ENCODE results near the gene TSPAN14.

DNA sequence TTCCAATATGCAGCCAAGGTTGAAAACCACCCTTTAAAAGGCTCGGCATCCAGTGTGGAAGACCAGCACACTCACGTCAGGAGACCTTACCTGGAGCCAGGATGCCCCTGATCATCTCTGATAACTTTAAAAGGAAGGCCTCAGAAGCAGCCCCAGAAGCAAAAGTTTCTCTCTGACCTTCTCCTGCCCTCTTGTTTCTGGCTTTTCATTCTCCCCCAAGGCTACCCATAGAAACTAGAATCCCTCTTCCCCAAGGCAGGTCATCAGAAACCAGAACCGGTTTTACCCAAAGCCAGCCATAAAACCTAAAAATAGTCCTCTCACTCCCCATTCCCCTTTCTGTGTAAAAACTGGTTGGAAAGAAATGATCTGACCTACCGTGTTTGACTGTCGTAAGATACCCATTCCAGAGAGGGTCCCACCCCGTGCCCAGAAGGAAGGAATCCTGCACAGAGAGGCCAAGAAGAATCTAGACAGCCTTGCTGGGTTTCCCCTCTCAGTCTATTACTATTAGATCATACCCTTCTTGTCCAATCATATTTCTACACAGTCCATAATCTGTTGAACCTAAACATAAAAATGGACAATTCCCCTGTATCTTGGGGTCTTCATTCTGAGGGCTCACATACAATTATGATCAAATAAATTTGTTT lies 17.5 kb upstream of the TSPAN14 start:
- TF ChIP-seq EZH2 (optimal IDR thresholded peaks at IDR 0.05; ENCODE audit: low read depth, low read length), result no peak
- no peak for TF ChIP-seq EZH2phosphoT487 (IDR thresholded peaks at IDR 0.05; ENCODE audit: low read length)
- TF ChIP-seq, protein P1, sequence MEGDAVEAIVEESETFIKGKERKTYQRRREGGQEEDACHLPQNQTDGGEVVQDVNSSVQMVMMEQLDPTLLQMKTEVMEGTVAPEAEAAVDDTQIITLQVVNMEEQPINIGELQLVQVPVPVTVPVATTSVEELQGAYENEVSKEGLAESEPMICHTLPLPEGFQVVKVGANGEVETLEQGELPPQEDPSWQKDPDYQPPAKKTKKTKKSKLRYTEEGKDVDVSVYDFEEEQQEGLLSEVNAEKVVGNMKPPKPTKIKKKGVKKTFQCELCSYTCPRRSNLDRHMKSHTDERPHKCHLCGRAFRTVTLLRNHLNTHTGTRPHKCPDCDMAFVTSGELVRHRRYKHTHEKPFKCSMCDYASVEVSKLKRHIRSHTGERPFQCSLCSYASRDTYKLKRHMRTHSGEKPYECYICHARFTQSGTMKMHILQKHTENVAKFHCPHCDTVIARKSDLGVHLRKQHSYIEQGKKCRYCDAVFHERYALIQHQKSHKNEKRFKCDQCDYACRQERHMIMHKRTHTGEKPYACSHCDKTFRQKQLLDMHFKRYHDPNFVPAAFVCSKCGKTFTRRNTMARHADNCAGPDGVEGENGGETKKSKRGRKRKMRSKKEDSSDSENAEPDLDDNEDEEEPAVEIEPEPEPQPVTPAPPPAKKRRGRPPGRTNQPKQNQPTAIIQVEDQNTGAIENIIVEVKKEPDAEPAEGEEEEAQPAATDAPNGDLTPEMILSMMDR (IDR thresholded peaks at IDR 0.05; ENCODE audit: low read length), result no peak

Measured in MM.1S (cell line).